Spleen (tissue), 11 donors: ENCODE measurements around the gene HDAC4. TPM values are rescaled to one million over a fixed set of nuclear protein-coding genes. Genes with fewer than 3 reads are reported as not detected.

Source experiments
- DNase-seq: peaks from one replicate; pipeline ENCODE4 v3.0.0-alpha.2; 2020
- H3K27ac ChIP-seq, 8 donors: fragments of 200-600 bp; sonication (generic) in 7 of 8; 1 replicate in 4 of 8; 2 replicates in 4 of 8; pipeline versions ENCODE4 v1.5.0 to v1.8.0; 2016 to 2021; ENCODE audit warnings: inconsistent platforms in 4 of 8, mild to moderate bottlenecking in 4 of 8, moderate library complexity in 1 of 8
- H3K27me3 ChIP-seq, 7 donors: fragments of 200-600 bp; sonication (generic) in 6 of 7; replicated peaks in 1 of 7; 1 replicate in 4 of 7; 2 replicates in 3 of 7; pipeline versions ENCODE4 v1.5.0 to v1.8.0; 2016 to 2021; ENCODE audit warnings: inconsistent platforms in 3 of 7, mild to moderate bottlenecking in 1 of 7
- H3K36me3 ChIP-seq, 6 donors: fragments of 200-600 bp; sonication (generic) in 5 of 6; 1 replicate in 4 of 6; 2 replicates in 2 of 6; pipeline versions ENCODE4 v1.5.0 to v1.8.0; 2016 to 2021; ENCODE audit warnings: inconsistent platforms in 2 of 6
- H3K4me1 ChIP-seq, 6 donors: fragments of 200-600 bp; sonication (generic) in 5 of 6; 1 replicate in 3 of 6; 2 replicates in 3 of 6; pipeline versions ENCODE4 v1.5.0 to v1.8.0; 2016 to 2021; ENCODE audit warnings: inconsistent platforms in 3 of 6
- H3K4me3 ChIP-seq, 8 donors: fragments of 200-600 bp; sonication (generic) in 7 of 8; 1 replicate in 4 of 8; 2 replicates in 4 of 8; pipeline versions ENCODE4 v1.5.0 to v1.8.0; 2016 to 2021; ENCODE audit warnings: inconsistent platforms in 4 of 8, mild to moderate bottlenecking in 4 of 8, moderate library complexity in 2 of 8
- H3K9me3 ChIP-seq, 8 donors: fragments of 200-600 bp; sonication (generic) in 7 of 8; 1 replicate in 4 of 8; 2 replicates in 4 of 8; pipeline versions ENCODE4 v1.5.0 to v1.8.0; 2016 to 2021; ENCODE audit warnings: inconsistent platforms in 4 of 8
- POLR2A ChIP-seq, 3 donors: fragments of 450-650 bp; IDR thresholded peaks; one replicate each; pipeline ENCODE4 v1.5.1; 2017; ENCODE audit warnings: antibody characterized with exemption in 3 of 3, mild to moderate bottlenecking in 1 of 3
- POLR2AphosphoS5 ChIP-seq, 3 donors: sonication (generic); formaldehyde crosslinking; IDR thresholded peaks; one replicate each; pipeline ENCODE4 v1.5.1; 2017; ENCODE audit warnings: antibody characterized with exemption in 3 of 3
- WGBS, 5 donors: extraction: QIAGEN DNeasy Blood & Tissue Kit in 3 of 5; methylation state at CpG; one replicate each; pipeline versions ENCODE4 v1.1.5 to v1.1.7; 2013 to 2018; 5-methylcytosine and 5-hydroxymethylcytosine counted together
- intact Hi-C: fragments of 100-400 bp; cut with DNase I; formaldehyde crosslinking; loops from one replicate; pipeline ENCODE4 v1.15.0; 2023; ENCODE audit warnings: low total_unique reads
- polyA plus RNA-seq, 3 donors: library from polyadenylated mRNA; stranded (reverse); fragments of 200-250 nt; gene quantifications; one replicate each; pipeline ENCODE4 v1.2.1, GENCODE V29; 2013
- total RNA-seq, 7 donors: library from RNA; depleted of rRNA in 3 of 7; stranded (reverse); fragments of >200 nt in 3 of 7; fragmentation: NEBNext Ultra II Directional in 4 of 7; extraction: Animal tissue kit (Norgen Biotek cat#: 25700) in 4 of 7; gene quantifications; one replicate each; pipeline versions ENCODE4 v1.1.0 to v1.2.1, GENCODE V29; 2016 to 2021
- TF ChIP-seq, protein P1 (sequence below), 11 experiments: fragments of 200-600 bp in 7 of 11; fragments of 450-650 bp in 4 of 11; sonication (generic) in 4 of 11; IDR thresholded peaks in 8 of 11; conservative IDR thresholded peaks in 3 of 11; 1 replicate in 7 of 11; 2 replicates in 4 of 11; pipeline versions ENCODE4 v1.4.0 to v1.8.0; 2016 to 2021; ENCODE audit warnings: antibody characterized with exemption in 11 of 11, inconsistent platforms in 4 of 11, mild to moderate bottlenecking in 1 of 11
- donor health status: healthy with polysubstance abuse.
- donor health status: DM: no; HTN: no; CAD: no; lungs with moderate emphysema.
- donor health status: DM: no; HTN: no; CAD: no.
- donor health status: Bipolar disorder and iron deficiency.
- donor health status: healthy.
- donor health status: DM: no; HTN: no; CAD: no.
- donor health status: DM: yes; HTN: yes; CAD: no.

The HDAC4 gene
- total and polyA plus RNA-seq, 10 donors = 3.2 to 122 (median 69.5) TPM

DNA sequence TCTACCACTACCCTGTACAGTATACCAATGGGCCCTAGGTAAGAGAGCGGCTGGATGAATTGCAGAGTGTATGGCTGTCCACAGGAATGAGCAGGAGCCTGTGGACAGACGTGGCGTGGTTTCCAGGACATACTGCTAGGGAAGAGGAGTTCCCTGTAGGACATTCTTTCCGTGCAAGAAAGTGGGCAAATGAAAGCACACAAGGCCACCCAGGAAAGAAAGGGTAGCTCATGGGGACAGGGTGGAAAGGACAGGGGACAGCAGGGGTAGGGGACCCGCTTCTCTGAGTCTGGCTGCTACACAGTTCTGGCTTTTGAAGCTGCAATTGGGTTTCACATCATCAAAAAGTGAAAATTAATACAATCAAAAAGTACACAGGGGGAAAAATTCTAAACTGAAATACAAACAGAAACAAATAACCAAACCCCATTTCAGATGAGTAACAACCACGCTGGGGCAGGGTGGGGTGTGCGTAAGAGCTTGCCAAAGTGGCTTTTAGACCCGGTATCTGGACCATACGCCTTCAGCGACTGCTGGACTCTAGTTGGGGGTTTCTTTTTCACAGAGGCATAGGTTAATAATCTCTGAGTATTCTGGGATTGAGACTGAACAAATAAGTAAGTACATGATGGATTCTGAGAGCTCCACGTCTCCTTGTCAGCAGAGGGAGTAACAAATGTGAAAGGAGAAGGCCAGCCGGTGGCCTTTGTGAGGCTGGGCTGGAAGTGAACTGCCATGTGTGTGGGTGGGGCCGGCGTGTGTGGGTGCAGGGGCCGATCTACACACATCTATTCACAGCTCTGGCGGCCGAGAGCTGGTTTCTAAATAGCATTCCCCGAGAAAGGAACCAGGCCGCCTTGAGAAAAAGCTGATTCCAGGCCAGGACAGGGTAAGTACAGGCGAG lies 84.0 kb downstream of the HDAC4 start:
- Histone ChIP-seq H3K4me1 (peaks cover 0 to 83% (median 46%) of the 10 kb centered on the region in 6 donors), H3K27me3 (no peaks in the 10 kb centered on the region), H3K9me3 (no peaks in the 10 kb centered on the region), H3K27ac (peak overlapping the region in 6 of 8 donors; percentile 46 to 84 (median 60)), H3K4me3 (no peak overlapping the region), H3K36me3 (peaks cover 0 to 5% (median 0%) of the 10 kb centered on the region in 6 donors)
- intact Hi-C loops = no loop called here
- TF ChIP-seq POLR2AphosphoS5 (IDR thresholded peaks at IDR 0.05) (peak; percentile 10 to 66 (median 34)), POLR2A (IDR thresholded peaks at IDR 0.05) (no peak)
- TF ChIP-seq, protein P1, sequence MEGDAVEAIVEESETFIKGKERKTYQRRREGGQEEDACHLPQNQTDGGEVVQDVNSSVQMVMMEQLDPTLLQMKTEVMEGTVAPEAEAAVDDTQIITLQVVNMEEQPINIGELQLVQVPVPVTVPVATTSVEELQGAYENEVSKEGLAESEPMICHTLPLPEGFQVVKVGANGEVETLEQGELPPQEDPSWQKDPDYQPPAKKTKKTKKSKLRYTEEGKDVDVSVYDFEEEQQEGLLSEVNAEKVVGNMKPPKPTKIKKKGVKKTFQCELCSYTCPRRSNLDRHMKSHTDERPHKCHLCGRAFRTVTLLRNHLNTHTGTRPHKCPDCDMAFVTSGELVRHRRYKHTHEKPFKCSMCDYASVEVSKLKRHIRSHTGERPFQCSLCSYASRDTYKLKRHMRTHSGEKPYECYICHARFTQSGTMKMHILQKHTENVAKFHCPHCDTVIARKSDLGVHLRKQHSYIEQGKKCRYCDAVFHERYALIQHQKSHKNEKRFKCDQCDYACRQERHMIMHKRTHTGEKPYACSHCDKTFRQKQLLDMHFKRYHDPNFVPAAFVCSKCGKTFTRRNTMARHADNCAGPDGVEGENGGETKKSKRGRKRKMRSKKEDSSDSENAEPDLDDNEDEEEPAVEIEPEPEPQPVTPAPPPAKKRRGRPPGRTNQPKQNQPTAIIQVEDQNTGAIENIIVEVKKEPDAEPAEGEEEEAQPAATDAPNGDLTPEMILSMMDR (IDR thresholded peaks at IDR 0.05 in 8 of 11, conservative IDR thresholded peaks at IDR 0.05 in 3 of 11) = peak in 2 of 11 experiments; percentile 11 to 14
- peak; percentile 79 for DNase-seq
- WGBS, 5 donors = 58 to 80% (median 72%) methylated on average over 20 of the region's 20 CpGs

DNA sequence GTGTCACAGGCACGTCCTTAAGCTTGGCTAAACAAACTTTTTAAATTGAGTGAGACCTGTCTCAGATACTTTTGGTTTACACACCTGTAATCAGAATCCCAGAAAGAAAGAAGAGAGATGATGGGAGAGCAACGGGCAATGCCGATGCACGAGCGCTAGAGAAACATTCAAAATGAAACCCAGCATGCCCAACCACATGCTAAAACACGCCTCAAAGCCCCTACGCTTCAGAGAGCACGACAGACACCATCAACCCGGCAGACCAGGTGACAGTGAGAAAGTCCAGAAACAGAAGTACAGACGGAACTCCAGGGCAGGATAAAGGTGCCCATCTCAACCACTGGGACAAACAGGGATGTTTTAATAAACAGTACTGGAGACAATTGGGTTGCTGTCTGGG lies 85.5 kb downstream of the HDAC4 start:
- Histone ChIP-seq H3K36me3 (peaks cover 0 to 12% (median 0%) of the 10 kb centered on the region in 6 donors), H3K27ac (peak overlapping the region in 1 of 8 donors; percentile 2), H3K9me3 (no peaks in the 10 kb centered on the region), H3K4me1 (peaks cover 0 to 83% (median 46%) of the 10 kb centered on the region in 6 donors), H3K4me3 (peak overlapping the region in 1 of 8 donors; percentile 23), H3K27me3 (no peaks in the 10 kb centered on the region)
- TF ChIP-seq POLR2AphosphoS5 (IDR thresholded peaks at IDR 0.05) (no peak), POLR2A (IDR thresholded peaks at IDR 0.05) (no peak)
- TF ChIP-seq, protein P1 (IDR thresholded peaks at IDR 0.05 in 8 of 11, conservative IDR thresholded peaks at IDR 0.05 in 3 of 11) = no peak
- intact Hi-C loops = no loop called here
- 76 to 85% (median 82%) methylated on average over 10 of the region's 10 CpGs for WGBS, 5 donors
- peak; percentile 47 for DNase-seq

- 93 to 97% (median 95%) methylated on average over 5 of the region's 5 CpGs for WGBS, 5 donors
- TF ChIP-seq POLR2AphosphoS5 (IDR thresholded peaks at IDR 0.05) (no peak), POLR2A (IDR thresholded peaks at IDR 0.05) (no peak)
- TF ChIP-seq, protein P1 (IDR thresholded peaks at IDR 0.05 in 8 of 11, conservative IDR thresholded peaks at IDR 0.05 in 3 of 11) = no peak
- intact Hi-C loops = no loop called here
- Histone ChIP-seq H3K9me3 (no peaks in the 10 kb centered on the region), H3K27me3 (no peaks in the 10 kb centered on the region), H3K4me3 (no peak overlapping the region), H3K36me3 (peaks cover 0 to 12% (median 0%) of the 10 kb centered on the region in 6 donors), H3K4me1 (peaks cover under 1 to 85% (median 49%) of the 10 kb centered on the region in 6 donors), H3K27ac (no peak overlapping the region)
- peak; percentile 48 for DNase-seq
Observed at GRCh38 chr2:239313776-239314175, 87.0 kb downstream of the HDAC4 start.
